NCI-H2227 (cell line): ENCODE data around the gene TTC19.
"Not testable (repeated sequence)": the region's sequence is repeated elsewhere in the genome, so short reads cannot be mapped to it uniquely, and the experiment has no call there.

Source experiments
- DNase-seq: peaks from one replicate; lab custom pipeline; 2025; ENCODE audit not compliant: unreplicated experiment; lab: John Stamatoyannopoulos, UW

The TTC19 gene

DNA sequence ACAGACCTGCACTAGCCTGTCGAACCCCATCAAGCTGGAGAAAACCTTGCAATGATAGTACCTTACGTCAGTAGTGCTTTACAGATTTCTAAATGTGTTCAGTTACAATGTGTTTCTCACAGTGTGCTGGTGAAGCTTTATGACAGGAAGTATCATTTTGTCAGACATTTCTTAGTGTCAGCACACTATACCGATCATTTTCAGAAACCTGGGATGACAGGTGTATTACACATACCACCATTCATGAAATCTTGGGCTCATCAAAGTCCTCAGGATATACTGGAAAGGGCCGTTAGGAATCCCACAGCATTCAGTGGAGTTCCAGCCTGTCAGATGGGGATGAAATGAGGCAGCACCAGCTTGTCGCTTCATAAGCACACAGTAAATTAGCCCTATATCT is 27.3 kb downstream of the TTC19 start:
- no peak for DNase-seq

DNA sequence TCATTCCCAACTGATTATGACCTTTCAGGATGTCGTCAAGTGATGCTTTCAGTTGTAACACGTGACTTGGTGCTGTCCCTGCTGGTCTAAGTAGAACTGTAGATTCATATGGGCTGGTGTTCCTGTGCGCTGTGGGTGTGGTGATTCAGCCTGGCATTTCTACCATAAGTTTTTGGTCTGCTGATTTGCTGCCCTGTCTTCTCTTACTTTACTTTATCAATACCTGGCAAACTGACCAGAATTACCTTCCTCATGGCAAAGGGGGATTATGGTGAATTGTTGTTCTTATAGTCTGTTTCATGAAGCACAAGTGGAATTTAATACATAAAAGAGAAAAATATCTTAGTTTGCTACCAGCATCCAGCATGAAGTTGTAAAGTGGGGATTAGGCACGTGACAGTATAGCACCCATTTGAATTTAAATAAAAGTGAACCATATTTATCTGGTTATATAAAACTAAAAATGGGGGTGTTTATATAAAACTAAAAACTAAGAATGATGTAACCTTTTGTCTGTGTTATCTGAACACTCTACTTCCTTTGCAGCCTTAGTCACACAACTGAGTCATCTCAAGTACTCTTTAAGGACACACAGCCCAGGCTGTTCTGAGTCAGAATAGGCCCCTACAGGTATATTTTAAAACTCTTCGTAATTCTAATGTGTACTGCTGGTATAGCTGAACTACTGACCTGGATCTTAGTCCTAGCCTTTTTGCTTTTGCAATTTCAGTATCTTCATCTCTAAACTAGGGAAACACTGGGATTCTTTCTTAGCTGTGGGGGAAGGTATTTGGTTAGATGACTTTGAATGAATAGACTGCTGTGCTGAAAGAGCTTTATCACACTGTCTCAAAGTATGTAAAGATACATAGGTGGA is 28.3 kb downstream of the TTC19 start:
- no peak for DNase-seq

DNA sequence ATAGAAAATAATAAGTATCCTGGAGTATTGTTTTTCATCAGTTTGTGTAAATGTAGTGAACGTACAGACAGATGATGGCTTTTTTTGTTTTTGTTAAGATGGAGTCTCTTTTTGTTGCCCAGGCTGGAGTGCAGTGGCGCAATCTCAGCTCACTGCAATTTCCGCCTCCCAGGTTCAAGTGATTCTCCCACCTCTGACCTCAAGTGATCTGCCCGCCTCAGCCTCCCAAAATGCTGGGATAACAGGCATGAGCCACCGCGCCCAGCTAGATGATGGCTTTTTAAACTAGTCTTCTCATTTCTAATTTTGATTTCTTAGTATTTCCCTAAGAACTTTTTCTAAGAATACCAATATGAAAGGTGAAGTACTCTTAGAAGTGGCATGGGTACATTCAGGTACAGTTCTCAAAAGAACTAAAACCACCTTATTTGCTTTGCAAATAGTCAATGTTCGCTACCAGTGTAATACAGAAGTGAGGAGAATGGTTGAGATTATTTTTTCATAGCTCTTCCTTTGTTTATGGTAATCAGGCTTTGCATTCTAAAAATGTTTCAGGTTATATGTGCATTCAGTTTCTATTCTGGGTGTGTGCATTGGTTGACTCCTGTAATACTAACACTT is 34.2 kb downstream of the TTC19 start:
- no peak for DNase-seq

DNA sequence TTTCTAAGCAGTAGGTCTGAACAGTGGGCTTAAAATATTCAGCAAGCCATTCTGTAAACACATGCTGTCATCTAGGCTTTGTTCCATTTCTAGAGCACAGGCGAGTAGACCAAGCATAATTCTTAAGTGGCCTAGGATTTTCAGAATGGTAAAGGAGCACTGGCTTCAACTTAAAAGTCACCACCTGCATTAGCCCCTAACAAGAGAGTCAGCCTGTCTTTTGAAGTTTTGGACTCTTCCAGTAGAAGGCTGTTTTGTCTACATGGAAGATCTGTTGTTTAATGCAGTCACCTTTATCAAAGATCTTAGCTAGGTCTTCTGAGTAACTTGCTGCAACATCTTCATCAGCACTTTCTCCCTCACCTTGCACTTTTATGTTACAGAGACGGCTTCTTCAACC is 36.6 kb downstream of the TTC19 start:
- DNase-seq = no peak

DNA sequence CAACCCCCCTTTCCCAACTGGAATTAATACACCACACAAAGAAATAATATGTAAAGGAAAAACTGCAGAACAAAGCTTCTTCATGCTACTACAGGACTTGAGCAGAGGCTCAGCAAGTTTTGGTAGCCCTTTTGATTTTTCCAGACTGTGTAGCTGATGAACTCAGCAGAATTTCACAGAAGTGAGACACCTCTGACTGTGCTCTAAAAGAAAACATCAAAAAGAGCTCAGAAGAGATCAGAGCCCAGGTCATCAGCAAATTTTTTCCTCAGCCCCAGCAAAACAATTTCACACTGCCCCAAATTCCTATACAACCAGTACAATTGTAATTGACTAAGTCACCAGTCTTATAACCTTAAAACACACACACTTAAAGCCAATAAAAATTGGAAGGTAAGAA is 38.0 kb downstream of the TTC19 start:
- no peak for DNase-seq

DNA sequence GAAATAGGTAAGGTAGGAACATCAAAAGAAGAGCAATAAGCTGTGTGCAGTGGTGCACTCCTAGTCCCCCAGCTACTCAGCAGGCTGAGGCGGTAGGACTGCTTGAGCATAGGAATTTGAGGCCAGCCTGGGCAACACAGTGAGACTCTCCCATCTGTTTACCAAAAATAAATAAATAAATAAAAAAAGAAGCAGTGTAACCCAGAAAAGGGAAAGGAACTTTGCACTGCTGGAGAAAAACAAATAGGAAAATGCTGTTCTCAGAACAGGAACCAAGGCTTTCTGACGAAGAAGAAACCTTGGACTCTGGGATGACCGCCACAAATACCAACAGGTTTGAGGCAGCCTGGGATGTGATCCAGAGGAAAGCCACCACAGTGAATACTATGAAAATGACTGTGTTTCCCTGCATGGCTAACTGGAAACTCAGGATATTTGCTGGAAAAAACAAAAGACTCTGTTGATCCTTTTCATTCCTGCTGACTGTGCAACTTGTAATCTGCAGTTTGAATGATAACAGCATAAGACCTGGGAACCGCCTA is 41.2 kb downstream of the TTC19 start:
- no peak for DNase-seq

DNA sequence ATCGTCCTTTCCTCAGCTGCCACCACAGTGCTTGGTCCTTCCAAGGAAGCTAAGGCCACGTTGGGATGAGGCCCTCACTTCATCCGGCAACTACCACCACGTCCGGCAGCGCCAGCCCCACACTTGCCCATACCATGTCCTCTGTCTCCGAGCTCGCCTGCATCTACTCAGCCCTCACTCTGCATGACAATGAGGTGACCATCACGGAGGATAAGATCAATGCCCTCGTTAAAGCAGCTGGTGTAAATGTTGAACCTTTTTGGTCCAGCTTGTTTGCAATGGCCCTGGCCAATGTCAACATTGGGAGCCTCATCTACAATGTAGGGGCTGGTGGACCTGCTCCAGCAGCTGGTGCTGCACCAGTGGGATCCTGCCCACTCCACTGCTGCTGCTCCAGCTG is 44.9 kb downstream of the TTC19 start:
- no peak for DNase-seq

DNA sequence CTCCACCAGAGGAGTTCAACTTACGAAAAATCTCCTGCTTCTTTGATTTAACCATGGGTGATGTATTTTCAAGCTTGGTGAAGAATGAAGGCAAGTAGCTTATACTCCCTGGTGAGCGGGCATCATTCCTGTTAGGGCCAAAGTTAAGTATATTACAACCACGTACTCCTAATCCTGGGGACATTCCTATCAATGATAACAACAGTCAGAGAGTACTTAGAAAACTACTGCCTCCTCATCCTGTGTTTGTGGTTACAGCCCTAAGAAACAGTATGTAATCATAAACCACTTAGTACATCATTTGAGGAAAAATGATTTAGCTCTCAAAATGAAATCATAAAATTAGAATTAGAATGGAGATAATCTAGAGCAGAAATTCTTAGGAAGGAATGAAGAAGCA is 47.3 kb downstream of the TTC19 start:
- DNase-seq = no peak

DNA sequence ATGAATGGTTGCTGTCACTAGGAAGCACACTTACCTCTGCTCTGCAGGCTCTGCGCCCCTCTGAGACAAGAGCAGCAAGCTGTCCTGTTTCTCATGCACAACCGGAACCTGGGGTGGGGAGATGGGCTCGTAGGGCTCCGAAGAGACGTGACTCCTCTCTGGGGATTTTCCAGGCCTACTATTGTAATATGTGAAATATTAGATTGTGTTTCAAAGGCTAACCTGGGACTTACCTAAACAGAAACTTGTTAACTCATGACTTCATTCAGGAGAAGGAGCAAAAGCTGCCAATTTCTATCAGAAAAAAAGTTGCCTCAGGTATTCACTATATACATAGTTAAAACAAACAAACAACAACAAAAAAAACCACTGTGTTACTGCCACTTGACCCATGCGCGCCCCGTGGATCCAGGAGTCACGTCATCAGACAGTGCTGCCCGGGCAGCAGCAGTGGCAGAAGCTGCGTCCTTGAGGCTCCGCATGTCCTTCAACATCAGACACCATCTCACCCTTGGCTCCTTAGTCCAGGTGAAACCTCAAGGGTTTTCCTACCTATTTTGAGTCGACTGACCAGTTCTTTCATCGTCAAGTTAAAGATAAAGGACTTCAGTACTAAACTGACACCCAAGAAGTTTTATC is 49.3 kb downstream of the TTC19 start:
- DNase-seq = no peak

DNA sequence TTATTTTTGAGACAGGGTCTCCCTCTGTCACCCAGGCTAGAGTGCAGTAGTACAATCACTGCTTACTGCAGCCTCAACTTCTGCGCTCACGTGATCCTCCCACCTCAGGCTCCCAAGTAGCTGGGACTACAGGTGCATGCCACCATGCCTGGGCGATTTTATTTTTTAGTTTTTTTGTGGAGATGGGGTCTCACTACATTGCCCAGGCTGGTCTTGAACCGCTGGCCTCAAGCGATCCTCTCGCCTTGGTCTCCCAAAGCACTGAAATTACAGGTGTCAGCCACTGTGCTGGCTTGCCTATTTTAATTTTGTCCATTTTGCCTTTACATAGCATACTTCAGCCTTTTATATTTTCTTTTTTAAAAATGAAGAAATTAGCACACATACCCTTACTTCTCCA is 51.2 kb downstream of the TTC19 start:
- no peak for DNase-seq

DNA sequence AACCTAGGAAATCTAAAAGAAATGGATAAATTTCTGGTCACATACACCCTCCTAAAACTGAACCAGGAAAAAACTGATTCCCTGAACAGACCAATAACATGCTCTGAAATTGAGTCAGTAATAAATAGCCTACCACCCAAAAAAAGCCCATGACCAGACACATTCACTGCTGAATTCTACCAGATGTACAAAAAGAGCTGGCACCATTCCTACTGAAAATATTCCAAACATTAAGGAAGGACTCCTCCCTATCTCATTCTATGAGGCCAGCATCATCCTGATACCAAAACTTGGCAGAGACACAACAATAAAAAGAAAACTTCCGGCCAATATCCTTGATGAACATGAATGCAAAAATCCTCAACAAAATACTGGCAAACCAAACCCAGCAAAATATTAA is 52.9 kb downstream of the TTC19 start:
- no peak for DNase-seq

DNA sequence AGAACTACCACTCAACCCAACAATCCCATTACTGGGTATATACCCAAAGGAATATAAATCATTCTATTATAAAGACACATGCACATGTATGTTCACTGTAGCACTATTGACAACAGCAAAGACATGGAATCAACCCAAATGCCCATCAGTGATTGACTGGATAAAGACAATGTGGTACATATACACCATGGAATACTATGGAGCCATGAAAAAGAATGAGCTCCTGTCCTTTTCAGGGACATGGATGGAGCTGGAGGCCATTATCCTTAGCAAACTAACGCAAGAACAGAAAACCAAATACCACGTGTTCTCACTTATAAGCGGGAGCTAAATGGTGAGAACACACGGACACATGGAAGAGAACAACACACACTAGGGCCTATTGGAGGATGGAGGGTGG is 55.5 kb downstream of the TTC19 start:
- not testable (repeated sequence) for DNase-seq

DNA sequence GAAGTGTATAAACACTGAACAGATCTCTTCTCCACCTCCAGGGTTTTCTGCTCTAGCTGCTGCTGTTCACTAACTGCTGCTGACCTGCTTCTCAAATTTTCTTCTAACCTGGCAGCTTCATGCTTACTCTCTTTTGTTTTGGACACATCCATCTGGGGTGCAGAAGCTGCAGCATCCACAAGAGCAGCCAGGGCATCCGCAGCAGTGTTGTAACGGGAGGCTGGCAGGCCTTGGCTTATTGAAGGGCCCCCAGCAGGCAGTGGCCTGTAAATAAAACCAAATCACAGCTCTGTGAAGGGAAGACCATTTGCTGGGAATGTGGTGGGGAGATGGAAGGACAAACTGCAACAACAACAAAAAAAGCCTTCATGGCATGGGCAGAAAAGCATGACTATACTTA is 62.0 kb downstream of the TTC19 start:
- no peak for DNase-seq

DNA sequence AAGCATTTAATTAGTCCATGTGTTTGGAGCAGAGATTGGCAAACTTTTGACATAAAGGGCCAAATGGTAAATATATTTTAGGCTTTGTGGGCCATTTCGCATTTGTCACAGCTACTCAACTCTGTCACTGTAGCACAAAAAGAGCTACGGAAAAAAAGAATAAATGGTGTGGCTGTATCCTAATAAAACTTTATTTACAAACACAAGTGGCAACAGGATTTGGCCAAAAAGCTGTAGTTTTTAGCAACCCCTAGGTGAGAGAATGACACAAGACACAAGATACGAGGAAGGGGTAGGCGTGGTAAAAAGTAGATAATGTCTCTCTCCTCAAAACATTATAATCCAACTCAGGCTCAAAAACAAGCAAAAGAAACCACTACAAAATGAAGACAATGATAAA is 66.5 kb downstream of the TTC19 start:
- no peak for DNase-seq

DNA sequence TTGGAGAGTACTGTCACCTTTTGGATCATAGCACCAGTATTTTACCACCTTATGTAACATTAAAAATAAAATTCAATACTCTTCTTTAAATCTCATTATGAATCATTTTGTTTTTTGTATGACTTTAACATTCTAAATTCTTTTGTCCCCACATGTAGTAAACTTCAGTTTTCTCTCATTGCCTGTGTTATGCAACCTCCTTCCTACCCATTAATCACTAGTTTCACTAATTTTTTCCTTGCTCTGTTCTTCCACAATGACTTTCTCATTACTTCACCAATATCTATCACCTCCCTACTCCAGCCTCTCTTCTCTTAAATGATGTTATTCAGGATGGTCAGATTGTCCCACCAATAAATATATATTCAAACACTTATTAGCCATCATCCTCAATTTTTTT is 68.7 kb downstream of the TTC19 start:
- no peak for DNase-seq

DNA sequence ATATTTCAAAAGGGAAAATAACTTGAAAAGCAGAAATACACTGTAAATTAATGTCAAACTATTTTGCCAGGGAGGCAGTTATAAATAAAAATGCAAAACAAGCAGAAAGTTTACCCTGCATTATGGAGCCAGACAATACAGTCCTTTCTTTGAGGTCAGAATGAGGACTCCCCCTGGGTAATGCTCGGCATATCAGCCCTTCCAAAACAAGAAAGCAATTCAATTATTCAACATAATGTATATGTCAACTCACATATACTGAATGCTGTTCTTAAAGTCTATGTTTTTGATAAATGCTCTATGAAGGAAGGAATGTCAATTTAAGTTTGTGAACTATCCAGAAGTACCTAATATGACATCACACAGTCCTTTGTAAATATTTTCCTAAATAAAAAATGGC is 72.4 kb downstream of the TTC19 start:
- no peak for DNase-seq

DNA sequence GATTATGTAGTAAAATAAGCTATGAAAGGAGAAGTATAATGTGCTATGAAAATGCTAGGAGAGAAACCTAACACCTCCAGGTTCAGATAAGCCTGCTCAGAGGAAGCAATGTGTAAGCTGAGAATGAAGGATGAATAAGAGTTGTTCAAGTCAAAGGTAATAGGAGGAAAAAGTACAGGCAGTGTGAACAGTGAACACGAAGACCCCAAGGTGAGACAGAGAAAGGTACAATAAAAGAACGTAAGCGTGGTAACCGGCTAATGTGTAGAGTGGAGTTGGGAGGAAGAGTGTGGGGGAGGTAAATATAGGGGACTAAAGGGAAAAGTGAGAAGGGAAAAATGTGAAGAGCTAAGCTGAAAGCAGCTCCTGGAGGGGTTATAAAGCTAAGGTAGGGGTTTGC is 74.2 kb downstream of the TTC19 start:
- DNase-seq = no peak

DNA sequence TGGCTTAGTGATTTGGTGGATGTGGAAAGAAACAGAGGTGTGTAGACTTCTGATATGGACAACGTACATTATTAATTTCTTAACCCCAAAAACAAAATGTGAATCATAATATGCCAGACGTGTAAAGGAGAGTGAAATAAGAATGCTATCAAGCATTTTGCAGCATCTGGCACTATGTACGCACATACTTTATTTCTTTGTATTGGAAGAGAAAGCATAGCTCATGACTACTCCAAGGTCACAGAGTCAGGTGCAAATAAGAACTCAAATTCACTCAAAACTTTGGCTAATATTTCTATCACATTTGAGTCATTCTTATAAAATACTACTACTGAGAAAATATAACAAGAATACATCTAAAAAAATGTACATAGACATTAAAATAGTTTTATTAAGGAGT is 74.8 kb downstream of the TTC19 start:
- no peak for DNase-seq

DNA sequence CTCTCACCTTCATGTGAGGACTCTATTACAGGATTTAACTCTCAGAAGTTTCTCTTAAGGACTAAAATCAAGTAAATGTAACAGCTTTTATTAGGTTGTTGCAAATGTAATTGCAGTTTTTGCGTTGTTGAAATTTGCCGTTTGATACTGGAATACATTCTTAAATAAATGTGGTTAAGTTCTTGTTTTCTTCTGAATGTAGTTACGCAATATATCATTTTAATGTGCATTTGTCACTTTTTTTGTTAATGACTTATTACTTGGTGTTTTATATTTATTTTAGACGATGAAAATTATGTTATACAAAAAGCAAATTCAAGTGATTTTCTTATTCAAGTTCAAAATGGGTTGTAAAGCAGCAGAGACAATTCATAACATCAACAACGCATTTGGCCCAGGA is 76.3 kb downstream of the TTC19 start:
- DNase-seq = no peak
